HEK293 (cell line): ENCODE measurements around the gene FUBP1.
A peak's percentile ranks its signal among the peaks of the same experiment; 100 is the strongest.

Experiments used
- CTCF ChIA-PET: fragments of 350-600 bp; formaldehyde crosslinking; extraction: SDS; loops from one replicate; lab custom pipeline; 2021; ENCODE audit warnings: antibody characterized with exemption; lab: Yijun Ruan, JAX
- POLR2A ChIA-PET: fragments of 300-600 bp; formaldehyde crosslinking; extraction: SDS; loops from one replicate; lab custom pipeline; 2020; ENCODE audit warnings: antibody characterized with exemption, inconsistent platforms; lab: Yijun Ruan, JAX
- H3K27ac ChIP-seq: fragments of 200-500 bp; sonication (Bioruptor generic); 2 replicates; pipeline ENCODE4 v1.5.1; 2014; ENCODE audit warnings: low read depth, low read length, control low read depth, inconsistent platforms; ENCODE audit errors: extremely low read depth
- H3K36me3 ChIP-seq, 2 experiments: fragments of 200-500 bp in 1 of 2; sonication (Bioruptor generic) in 1 of 2; 1 replicate in 1 of 2; 2 replicates in 1 of 2; pipeline ENCODE4 v1.5.1; 2014 to 2017; ENCODE audit warnings: inconsistent platforms in 2 of 2, low read length in 2 of 2; ENCODE audit not compliant: control insufficient read depth in 2 of 2, insufficient read depth in 1 of 2
- H3K4me1 ChIP-seq: fragments of 200-500 bp; sonication (Bioruptor generic); 2 replicates; pipeline ENCODE4 v1.5.1; 2014; ENCODE audit warnings: mild to moderate bottlenecking, low read length, inconsistent platforms; ENCODE audit not compliant: control insufficient read depth, insufficient read depth
- H3K4me3 ChIP-seq: 2 replicates; pipeline ENCODE4 v1.5.1; 2011; ENCODE audit warnings: low read depth, mild to moderate bottlenecking, control low read depth, low read length, moderate library complexity
- H3K9me3 ChIP-seq: fragments of 200-500 bp; sonication (Bioruptor generic); 2 replicates; pipeline ENCODE4 v1.5.1; 2014; ENCODE audit warnings: low read depth, low read length, inconsistent platforms; ENCODE audit not compliant: control insufficient read depth, insufficient read depth
- GLI2 ChIP-seq: fragments of 450-650 bp; formaldehyde crosslinking; IDR thresholded peaks from 2 replicates; pipeline ENCODE4; 2017; ENCODE audit warnings: missing biosample characterization, missing genetic modification characterization, low read depth, borderline replicate concordance
- GLI4 ChIP-seq: fragments of 450-650 bp; formaldehyde crosslinking; IDR thresholded peaks from 2 replicates; pipeline ENCODE4 v1.5.1; 2016; ENCODE audit warnings: missing biosample characterization, missing genetic modification characterization
- KLF7 ChIP-seq: fragments of 450-650 bp; formaldehyde crosslinking; IDR thresholded peaks from 2 replicates; pipeline ENCODE4 v1.5.1; 2016; ENCODE audit warnings: missing biosample characterization, missing genetic modification characterization, borderline replicate concordance
- KLF9 ChIP-seq: fragments of 450-650 bp; formaldehyde crosslinking; IDR thresholded peaks from 2 replicates; pipeline ENCODE4 v1.5.1; 2016; ENCODE audit warnings: missing biosample characterization, missing genetic modification characterization, low read depth
- MEIS1 ChIP-seq: sonication (generic); formaldehyde crosslinking; IDR thresholded peaks from 2 replicates; pipeline ENCODE4 v1.8.1; 2022; ENCODE audit warnings: missing genetic modification reagents, mild to moderate bottlenecking, borderline replicate concordance
- OSR2 ChIP-seq: fragments of 450-650 bp; formaldehyde crosslinking; IDR thresholded peaks from 2 replicates; pipeline ENCODE4 v1.5.1; 2016; ENCODE audit warnings: missing biosample characterization, missing genetic modification characterization
- RBAK ChIP-seq: fragments of 450-650 bp; formaldehyde crosslinking; IDR thresholded peaks from 2 replicates; pipeline ENCODE4 v1.5.1; 2016; ENCODE audit warnings: missing biosample characterization, missing genetic modification characterization
- SP2 ChIP-seq: fragments of 450-650 bp; formaldehyde crosslinking; IDR thresholded peaks from 2 replicates; pipeline ENCODE4 v1.5.1; 2016; ENCODE audit warnings: missing biosample characterization, missing genetic modification characterization
- SP7 ChIP-seq: fragments of 450-650 bp; formaldehyde crosslinking; IDR thresholded peaks from 2 replicates; pipeline ENCODE4 v1.5.1; 2016; ENCODE audit warnings: missing biosample characterization, missing genetic modification characterization
- YY1 ChIP-seq: fragments of 450-650 bp; formaldehyde crosslinking; IDR thresholded peaks from 2 replicates; pipeline ENCODE4 v1.5.1; 2018; ENCODE audit warnings: missing biosample characterization, missing genetic modification characterization
- ZBTB21 ChIP-seq: fragments of 450-650 bp; formaldehyde crosslinking; IDR thresholded peaks from 2 replicates; pipeline ENCODE4 v1.5.1; 2017; ENCODE audit warnings: missing biosample characterization, missing genetic modification characterization
- ZBTB8A ChIP-seq: fragments of 450-650 bp; formaldehyde crosslinking; IDR thresholded peaks from 2 replicates; pipeline ENCODE4 v1.5.1; 2016; ENCODE audit warnings: missing biosample characterization, missing genetic modification characterization
- ZFHX2 ChIP-seq: fragments of 450-650 bp; formaldehyde crosslinking; conservative IDR thresholded peaks from 2 replicates; pipeline ENCODE4 v1.5.1; 2016; ENCODE audit warnings: missing biosample characterization, missing genetic modification characterization
- ZNF10 ChIP-seq: fragments of 450-650 bp; formaldehyde crosslinking; IDR thresholded peaks from 2 replicates; pipeline ENCODE4 v1.5.1; 2017; ENCODE audit warnings: missing biosample characterization, missing genetic modification characterization
- ZNF112 ChIP-seq: fragments of 450-650 bp; formaldehyde crosslinking; IDR thresholded peaks from 2 replicates; pipeline ENCODE4 v1.5.0; 2017; ENCODE audit warnings: missing biosample characterization, missing genetic modification characterization
- ZNF132 ChIP-seq: fragments of 450-650 bp; formaldehyde crosslinking; IDR thresholded peaks from 2 replicates; pipeline ENCODE4 v1.5.1; 2017; ENCODE audit warnings: missing biosample characterization, missing genetic modification characterization, borderline replicate concordance
- ZNF140 ChIP-seq: fragments of 450-650 bp; formaldehyde crosslinking; IDR thresholded peaks from 2 replicates; pipeline ENCODE4 v1.5.1; 2016; ENCODE audit warnings: missing biosample characterization, missing genetic modification characterization
- ZNF175 ChIP-seq: fragments of 450-650 bp; formaldehyde crosslinking; IDR thresholded peaks from 2 replicates; pipeline ENCODE4 v1.5.1; 2016; ENCODE audit warnings: missing biosample characterization, missing genetic modification characterization
- ZNF24 ChIP-seq: fragments of 450-650 bp; formaldehyde crosslinking; IDR thresholded peaks from 2 replicates; pipeline ENCODE4 v1.5.1; 2016; ENCODE audit warnings: missing biosample characterization, missing genetic modification characterization
- ZNF324 ChIP-seq: fragments of 450-650 bp; formaldehyde crosslinking; IDR thresholded peaks from 2 replicates; pipeline ENCODE4 v1.5.1; 2016; ENCODE audit warnings: missing biosample characterization, missing genetic modification characterization
- ZNF350 ChIP-seq: fragments of 450-650 bp; formaldehyde crosslinking; IDR thresholded peaks from 2 replicates; pipeline ENCODE4 v1.5.0; 2017; ENCODE audit warnings: missing biosample characterization, mild to moderate bottlenecking, missing genetic modification characterization
- ZNF423 ChIP-seq: fragments of 450-650 bp; formaldehyde crosslinking; IDR thresholded peaks from 2 replicates; pipeline ENCODE4 v1.5.1; 2016; ENCODE audit warnings: missing biosample characterization, missing genetic modification characterization
- ZNF518A ChIP-seq: fragments of 450-650 bp; formaldehyde crosslinking; conservative IDR thresholded peaks from 2 replicates; pipeline ENCODE4 v1.5.1; 2016; ENCODE audit warnings: low read depth, missing biosample characterization, missing genetic modification characterization
- ZNF561 ChIP-seq: fragments of 450-650 bp; IDR thresholded peaks from 2 replicates; pipeline ENCODE4 v1.5.1; 2018; ENCODE audit warnings: missing biosample characterization, missing genetic modification characterization, borderline replicate concordance
- ZNF610 ChIP-seq: fragments of 450-650 bp; formaldehyde crosslinking; IDR thresholded peaks from 2 replicates; pipeline ENCODE4 v1.5.1; 2016; ENCODE audit warnings: missing biosample characterization, missing genetic modification characterization, borderline replicate concordance
- ZNF629 ChIP-seq: fragments of 450-650 bp; formaldehyde crosslinking; IDR thresholded peaks from 2 replicates; pipeline ENCODE4 v1.5.1; 2017; ENCODE audit warnings: missing biosample characterization, missing genetic modification characterization
- ZNF664 ChIP-seq: fragments of 450-650 bp; formaldehyde crosslinking; IDR thresholded peaks from 2 replicates; pipeline ENCODE4 v1.5.1; 2016; ENCODE audit warnings: missing biosample characterization, missing genetic modification characterization
- ZNF670 ChIP-seq: fragments of 450-650 bp; formaldehyde crosslinking; IDR thresholded peaks from 2 replicates; pipeline ENCODE4 v1.5.1; 2016; ENCODE audit warnings: missing biosample characterization, missing genetic modification characterization, low read depth
- ZNF707 ChIP-seq: fragments of 450-650 bp; formaldehyde crosslinking; IDR thresholded peaks from 2 replicates; pipeline ENCODE4 v1.5.1; 2016; ENCODE audit warnings: missing biosample characterization, missing genetic modification characterization
- ZNF792 ChIP-seq: fragments of 450-650 bp; formaldehyde crosslinking; IDR thresholded peaks from 2 replicates; pipeline ENCODE4 v1.5.1; 2016; ENCODE audit warnings: missing biosample characterization, missing genetic modification characterization
- ZSCAN4 ChIP-seq: fragments of 450-650 bp; formaldehyde crosslinking; IDR thresholded peaks from 2 replicates; pipeline ENCODE4 v1.5.1; 2017; ENCODE audit warnings: missing biosample characterization, missing genetic modification characterization
- TF ChIP-seq, protein P1 (sequence below): fragments of 450-650 bp; IDR thresholded peaks from 2 replicates; pipeline ENCODE4 v1.5.1; 2018; ENCODE audit warnings: missing biosample characterization, missing genetic modification characterization

FUBP1 gene

GRCh38 chr1:78006521-78006920, 27.6 kb upstream of the FUBP1 start (continued):
- no peak for TF ChIP-seq ZNF670 (tag by site-specific recombination)
- no peak for TF ChIP-seq ZSCAN4 (tag by site-specific recombination)
- TF ChIP-seq ZNF664 (tag by site-specific recombination): no peak
- TF ChIP-seq ZFHX2 (tag by site-specific recombination): no peak
- TF ChIP-seq ZNF610 (tag by site-specific recombination): no peak
- no peak for TF ChIP-seq GLI2 (tag by site-specific recombination)
- no peak for TF ChIP-seq ZNF561
- TF ChIP-seq ZNF707 (tag by site-specific recombination): no peak
- TF ChIP-seq MEIS1 (CRISPR knock-in tag): no peak
- no peak for TF ChIP-seq ZNF792 (tag by site-specific recombination)
- no peak for TF ChIP-seq ZNF10 (tag by site-specific recombination)
- TF ChIP-seq SP2 (tag by site-specific recombination): no peak
- no peak for TF ChIP-seq ZNF112 (tag by site-specific recombination)
- TF ChIP-seq ZNF140 (tag by site-specific recombination): no peak

- H3K9me3 ChIP-seq: no peaks in the 10 kb centered on the region
- no peak overlapping the region for H3K27ac ChIP-seq
- no peaks in the 10 kb centered on the region; a peak in 1 of 3 replicates for H3K36me3 ChIP-seq
- POLR2A ChIA-PET: interaction anchor here (1.5 to 5.7 kb wide), 5 partner anchors 11 to 108 kb away, joined by 5 to 137 read pairs (median 20); partner anchors contain the start of gene FUBP1
- peaks cover 14% of the 10 kb centered on the region for H3K4me1 ChIP-seq
- H3K4me3 ChIP-seq: peak overlapping the region; percentile 55
- CTCF ChIA-PET: interaction anchor here (1.6 to 3.8 kb wide), 3 partner anchors 26 to 109 kb away, joined by 10 to 42 read pairs (median 14); partner anchors contain the start of gene FUBP1
- TF ChIP-seq ZNF324 (tag by site-specific recombination) (no peak), RBAK (tag by site-specific recombination) (no peak), ZNF24 (no peak), ZNF518A (tag by site-specific recombination) (no peak), ZBTB21 (peak; percentile 68; the same call in 1 of the 2 replicates), OSR2 (tag by site-specific recombination) (peak; percentile 93), KLF7 (tag by site-specific recombination) (no peak), ZNF350 (no peak), ZNF175 (tag by site-specific recombination) (no peak), YY1 (tag by site-specific recombination) (0 out of 2 replicates have a peak, but pooled peaks have one; percentile 13), ZNF707 (tag by site-specific recombination) (no peak), ZFHX2 (tag by site-specific recombination) (no peak), GLI4 (tag by site-specific recombination) (no peak), ZNF423 (no peak), KLF9 (tag by site-specific recombination) (no peak), GLI2 (tag by site-specific recombination) (no peak), ZNF10 (tag by site-specific recombination) (no peak; the same call in 1 of the 2 replicates), ZNF140 (tag by site-specific recombination) (no peak), SP7 (peak; percentile 53; the same call in 1 of the 2 replicates), ZNF132 (tag by site-specific recombination) (no peak), ZBTB8A (tag by site-specific recombination) (no peak), ZNF629 (tag by site-specific recombination) (peak; percentile 84)
- TF ChIP-seq, protein P1, sequence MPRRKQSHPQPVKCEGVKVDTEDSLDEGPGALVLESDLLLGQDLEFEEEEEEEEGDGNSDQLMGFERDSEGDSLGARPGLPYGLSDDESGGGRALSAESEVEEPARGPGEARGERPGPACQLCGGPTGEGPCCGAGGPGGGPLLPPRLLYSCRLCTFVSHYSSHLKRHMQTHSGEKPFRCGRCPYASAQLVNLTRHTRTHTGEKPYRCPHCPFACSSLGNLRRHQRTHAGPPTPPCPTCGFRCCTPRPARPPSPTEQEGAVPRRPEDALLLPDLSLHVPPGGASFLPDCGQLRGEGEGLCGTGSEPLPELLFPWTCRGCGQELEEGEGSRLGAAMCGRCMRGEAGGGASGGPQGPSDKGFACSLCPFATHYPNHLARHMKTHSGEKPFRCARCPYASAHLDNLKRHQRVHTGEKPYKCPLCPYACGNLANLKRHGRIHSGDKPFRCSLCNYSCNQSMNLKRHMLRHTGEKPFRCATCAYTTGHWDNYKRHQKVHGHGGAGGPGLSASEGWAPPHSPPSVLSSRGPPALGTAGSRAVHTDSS: no peak
Observed at GRCh38 chr1:78005755-78006154, 26.9 kb upstream of the FUBP1 start.
